ENCODE data around the gene HELZ2.
A peak's percentile ranks its signal among the peaks of the same experiment; 100 is the strongest.
"Not testable (repeated sequence)": the region's sequence is repeated elsewhere in the genome, so short reads cannot be mapped to it uniquely, and the experiment has no call there.

HELZ2 gene

GRCh38 chr20:63579017-63579694 is 5.1 kb upstream of the HELZ2 start:
- DNase-seq (ENCODE audit: low spot score): no peak

- no peak for DNase-seq (ENCODE audit: low spot score)
These were observed 4.4 kb upstream of the HELZ2 start for GRCh38 chr20:63578224-63579016.

- DNase-seq (ENCODE audit: low spot score): no peak
These were observed 3.4 kb upstream of the HELZ2 start for GRCh38 chr20:63577317-63577894.

GRCh38 chr20:63576311-63576710 is 2.3 kb upstream of the HELZ2 start:
- DNase-seq (ENCODE audit: low spot score): no peak

GRCh38 chr20:63574829-63575743 is 1.0 kb upstream of the HELZ2 start:
- no peak for DNase-seq (ENCODE audit: low spot score)

- DNase-seq (ENCODE audit: low spot score): no peak
These were observed 350 bp downstream of the HELZ2 start for GRCh38 chr20:63573647-63574131.

GRCh38 chr20:63572788-63573646 is 1.0 kb downstream of the HELZ2 start:
- DNase-seq (ENCODE audit: low spot score): no peak

GRCh38 chr20:63572071-63572787 is 1.8 kb downstream of the HELZ2 start:
- no peak for DNase-seq (ENCODE audit: low spot score)

- DNase-seq (ENCODE audit: low spot score): not testable (repeated sequence)
These were observed 3.0 kb downstream of the HELZ2 start for GRCh38 chr20:63571087-63571478.

- DNase-seq (ENCODE audit: low spot score): no peak
These were observed 3.6 kb downstream of the HELZ2 start for GRCh38 chr20:63570281-63571086.

- no peak for DNase-seq (ENCODE audit: low spot score)
These were observed 4.8 kb downstream of the HELZ2 start for GRCh38 chr20:63568986-63569949.

- no peak for DNase-seq (ENCODE audit: low spot score)
These were observed 5.7 kb downstream of the HELZ2 start for GRCh38 chr20:63568170-63568981.

GRCh38 chr20:63567386-63568169 is 6.5 kb downstream of the HELZ2 start:
- peak; percentile 85 for DNase-seq (ENCODE audit: low spot score)

- no peak for DNase-seq (ENCODE audit: low spot score)
These were observed 7.0 kb downstream of the HELZ2 start for GRCh38 chr20:63567136-63567385.

GRCh38 chr20:63566395-63567135 is 7.5 kb downstream of the HELZ2 start:
- DNase-seq (ENCODE audit: low spot score): no peak

GRCh38 chr20:63565699-63566335 is 8.2 kb downstream of the HELZ2 start:
- no peak for DNase-seq (ENCODE audit: low spot score)
